GM13976 (cell line): ENCODE data around the gene SLC46A2.

Source experiments
- DNase-seq: peaks from one replicate; pipeline ENCODE4 v3.0.0; 2012; ENCODE audit warnings: low spot score
- CTCF ChIP-seq: IDR thresholded peaks from 2 replicates; pipeline ENCODE4 v1.5.1; 2012; ENCODE audit warnings: borderline replicate concordance, mild to moderate bottlenecking; ENCODE audit not compliant: insufficient read depth; ENCODE audit errors: extremely low read depth, missing control alignments, control extremely low read depth
- in situ Hi-C: fragments of 300-500 bp; cut with MboI; formaldehyde crosslinking; loops from one replicate; pipeline ENCODE4 v1.12.0; 2022; ENCODE audit warnings: low sequenced_read_pairs, mixed read lengths, inconsistent platforms; ENCODE audit not compliant: unreplicated experiment

Gene SLC46A2

GRCh38 chr9:112900901-112901300 is 10.2 kb upstream of the SLC46A2 start:
- in situ Hi-C loops, result no loop called here
- no peak for DNase-seq
- TF ChIP-seq CTCF, result no peak

- in situ Hi-C loops, result no loop called here
- TF ChIP-seq CTCF, result no peak
- no peak for DNase-seq
These were observed 9.8 kb upstream of the SLC46A2 start for GRCh38 chr9:112900488-112900887.

- in situ Hi-C loops, result no loop called here
- no peak for DNase-seq
- TF ChIP-seq CTCF, result no peak
These were observed 8.2 kb upstream of the SLC46A2 start for GRCh38 chr9:112898872-112899311.

- DNase-seq, result no peak
- in situ Hi-C loops, result no loop called here
- no peak for TF ChIP-seq CTCF
These were observed 5.5 kb upstream of the SLC46A2 start for GRCh38 chr9:112896131-112896530.

- no peak for DNase-seq
- no peak for TF ChIP-seq CTCF
- in situ Hi-C loops, result no loop called here
These were observed 4.0 kb upstream of the SLC46A2 start for GRCh38 chr9:112894699-112895098.

GRCh38 chr9:112894041-112894440 is 3.4 kb upstream of the SLC46A2 start:
- TF ChIP-seq CTCF, result no peak
- in situ Hi-C loops, result no loop called here
- DNase-seq, result no peak

- in situ Hi-C loops, result no loop called here
- no peak for DNase-seq
These were observed 2.3 kb upstream of the SLC46A2 start for GRCh38 chr9:112892981-112893380.

More at GRCh38 chr9:112892981-112893380, 2.3 kb upstream of the SLC46A2 start:
- no peak for TF ChIP-seq CTCF
